ENCODE results near the gene EPHB1.

DNA sequence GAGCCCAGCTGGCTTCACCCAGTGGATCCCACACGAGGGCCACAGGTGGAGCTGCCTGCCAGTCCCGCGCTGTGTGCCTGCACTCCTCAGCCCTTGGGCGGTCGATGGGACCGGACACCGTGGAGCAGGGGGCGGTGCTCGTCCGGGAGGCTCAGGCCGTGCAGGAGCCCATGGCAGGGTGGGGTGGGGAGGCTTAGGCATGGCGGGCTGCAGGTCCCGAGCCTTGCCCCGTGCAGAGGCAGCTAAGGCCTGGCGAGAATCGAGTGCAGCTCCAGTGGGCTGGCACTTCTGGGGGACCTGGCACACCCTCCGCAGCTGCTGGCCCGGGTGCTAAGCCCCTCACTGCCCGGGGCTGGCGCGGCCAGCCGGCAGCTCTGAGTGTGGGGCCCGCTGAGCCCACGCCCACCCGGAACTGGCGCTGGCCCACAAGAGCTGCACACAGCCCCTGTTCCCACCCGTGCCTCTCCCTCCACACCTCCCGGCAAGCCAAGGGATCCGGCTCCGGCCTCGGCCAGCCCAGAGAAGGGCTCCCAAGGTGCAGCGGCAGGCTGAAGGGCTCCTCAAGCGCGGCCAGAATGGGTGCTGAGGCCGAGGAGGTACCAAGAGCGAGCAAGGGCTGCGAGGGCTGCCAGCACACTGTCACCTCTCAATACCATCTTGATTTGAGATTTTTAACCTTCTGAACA, 121.4 kb downstream of the EPHB1 start:
- TF ChIP-seq, protein P1, sequence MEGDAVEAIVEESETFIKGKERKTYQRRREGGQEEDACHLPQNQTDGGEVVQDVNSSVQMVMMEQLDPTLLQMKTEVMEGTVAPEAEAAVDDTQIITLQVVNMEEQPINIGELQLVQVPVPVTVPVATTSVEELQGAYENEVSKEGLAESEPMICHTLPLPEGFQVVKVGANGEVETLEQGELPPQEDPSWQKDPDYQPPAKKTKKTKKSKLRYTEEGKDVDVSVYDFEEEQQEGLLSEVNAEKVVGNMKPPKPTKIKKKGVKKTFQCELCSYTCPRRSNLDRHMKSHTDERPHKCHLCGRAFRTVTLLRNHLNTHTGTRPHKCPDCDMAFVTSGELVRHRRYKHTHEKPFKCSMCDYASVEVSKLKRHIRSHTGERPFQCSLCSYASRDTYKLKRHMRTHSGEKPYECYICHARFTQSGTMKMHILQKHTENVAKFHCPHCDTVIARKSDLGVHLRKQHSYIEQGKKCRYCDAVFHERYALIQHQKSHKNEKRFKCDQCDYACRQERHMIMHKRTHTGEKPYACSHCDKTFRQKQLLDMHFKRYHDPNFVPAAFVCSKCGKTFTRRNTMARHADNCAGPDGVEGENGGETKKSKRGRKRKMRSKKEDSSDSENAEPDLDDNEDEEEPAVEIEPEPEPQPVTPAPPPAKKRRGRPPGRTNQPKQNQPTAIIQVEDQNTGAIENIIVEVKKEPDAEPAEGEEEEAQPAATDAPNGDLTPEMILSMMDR (IDR thresholded peaks at IDR 0.05) = no peak
- TF ChIP-seq POLR2A (IDR thresholded peaks at IDR 0.05) = no peak

All from thyroid gland (tissue), 4 donors.